HEK293 (cell line): ENCODE data around the gene SNRNP70.

Source experiments
- CTCF ChIA-PET: fragments of 350-600 bp; formaldehyde crosslinking; extraction: SDS; loops from one replicate; lab custom pipeline; 2021; ENCODE audit warnings: antibody characterized with exemption; lab: Yijun Ruan, JAX
- POLR2A ChIA-PET: fragments of 300-600 bp; formaldehyde crosslinking; extraction: SDS; loops from one replicate; lab custom pipeline; 2020; ENCODE audit warnings: antibody characterized with exemption, inconsistent platforms; lab: Yijun Ruan, JAX
- H3K27ac ChIP-seq: fragments of 200-500 bp; sonication (Bioruptor generic); 2 replicates; pipeline ENCODE4 v1.5.1; 2014; ENCODE audit warnings: low read depth, low read length, control low read depth, inconsistent platforms; ENCODE audit errors: extremely low read depth
- H3K36me3 ChIP-seq, 2 experiments: fragments of 200-500 bp in 1 of 2; sonication (Bioruptor generic) in 1 of 2; 1 replicate in 1 of 2; 2 replicates in 1 of 2; pipeline ENCODE4 v1.5.1; 2014 to 2017; ENCODE audit warnings: inconsistent platforms in 2 of 2, low read length in 2 of 2; ENCODE audit not compliant: control insufficient read depth in 2 of 2, insufficient read depth in 1 of 2
- H3K4me1 ChIP-seq: fragments of 200-500 bp; sonication (Bioruptor generic); 2 replicates; pipeline ENCODE4 v1.5.1; 2014; ENCODE audit warnings: mild to moderate bottlenecking, low read length, inconsistent platforms; ENCODE audit not compliant: control insufficient read depth, insufficient read depth
- H3K4me3 ChIP-seq: 2 replicates; pipeline ENCODE4 v1.5.1; 2011; ENCODE audit warnings: low read depth, mild to moderate bottlenecking, control low read depth, low read length, moderate library complexity
- H3K9me3 ChIP-seq: fragments of 200-500 bp; sonication (Bioruptor generic); 2 replicates; pipeline ENCODE4 v1.5.1; 2014; ENCODE audit warnings: low read depth, low read length, inconsistent platforms; ENCODE audit not compliant: control insufficient read depth, insufficient read depth
- ATF2 ChIP-seq: fragments of 450-650 bp; formaldehyde crosslinking; IDR thresholded peaks from 2 replicates; pipeline ENCODE4 v1.5.1; 2016; ENCODE audit warnings: missing biosample characterization, missing genetic modification characterization, low read depth
- BCL11A ChIP-seq: fragments of 450-650 bp; formaldehyde crosslinking; IDR thresholded peaks from 2 replicates; pipeline ENCODE4 v1.5.1; 2016; ENCODE audit warnings: low read depth, missing biosample characterization, missing genetic modification characterization
- BCL11B ChIP-seq: fragments of 450-650 bp; formaldehyde crosslinking; IDR thresholded peaks from 2 replicates; pipeline ENCODE4 v1.5.1; 2016; ENCODE audit warnings: low read depth, missing biosample characterization, missing genetic modification characterization
- GLIS1 ChIP-seq: fragments of 450-650 bp; formaldehyde crosslinking; IDR thresholded peaks from 2 replicates; pipeline ENCODE4 v1.5.1; 2016; ENCODE audit warnings: missing biosample characterization, missing genetic modification characterization
- IKZF3 ChIP-seq: fragments of 450-650 bp; IDR thresholded peaks from 2 replicates; pipeline ENCODE4 v1.5.0; 2018; ENCODE audit warnings: missing biosample characterization, mild to moderate bottlenecking, missing genetic modification characterization, moderate library complexity
- PRDM1 ChIP-seq: fragments of 450-650 bp; formaldehyde crosslinking; IDR thresholded peaks from 2 replicates; pipeline ENCODE4; 2016; ENCODE audit warnings: missing biosample characterization, missing genetic modification characterization
- SP2 ChIP-seq: fragments of 450-650 bp; formaldehyde crosslinking; IDR thresholded peaks from 2 replicates; pipeline ENCODE4 v1.5.1; 2016; ENCODE audit warnings: missing biosample characterization, missing genetic modification characterization
- SP7 ChIP-seq: fragments of 450-650 bp; formaldehyde crosslinking; IDR thresholded peaks from 2 replicates; pipeline ENCODE4 v1.5.1; 2016; ENCODE audit warnings: missing biosample characterization, missing genetic modification characterization
- TCF7L2 ChIP-seq: IDR thresholded peaks from 2 replicates; pipeline ENCODE4 v1.6.1; 2011; ENCODE audit warnings: low read depth, mild to moderate bottlenecking, inconsistent platforms, low read length, moderate library complexity, borderline replicate concordance
- ZBTB20 ChIP-seq: fragments of 450-650 bp; formaldehyde crosslinking; IDR thresholded peaks from 2 replicates; pipeline ENCODE4 v1.5.1; 2016; ENCODE audit warnings: missing biosample characterization, missing genetic modification characterization
- ZBTB26 ChIP-seq: fragments of 450-650 bp; formaldehyde crosslinking; optimal IDR thresholded peaks from 2 replicates; pipeline ENCODE3; 2016; ENCODE audit warnings: missing biosample characterization, mild to moderate bottlenecking, missing genetic modification characterization
- ZFP69B ChIP-seq: fragments of 450-650 bp; formaldehyde crosslinking; IDR thresholded peaks from 2 replicates; pipeline ENCODE4 v1.5.1; 2016; ENCODE audit warnings: missing biosample characterization, missing genetic modification characterization
- ZNF133 ChIP-seq: fragments of 450-650 bp; formaldehyde crosslinking; IDR thresholded peaks from 2 replicates; pipeline ENCODE4 v1.5.1; 2016; ENCODE audit warnings: missing biosample characterization, missing genetic modification characterization
- ZNF23 ChIP-seq: fragments of 450-650 bp; formaldehyde crosslinking; IDR thresholded peaks from 2 replicates; pipeline ENCODE4 v1.5.1; 2016; ENCODE audit warnings: missing biosample characterization, missing genetic modification characterization, borderline replicate concordance
- ZNF366 ChIP-seq: fragments of 450-650 bp; formaldehyde crosslinking; conservative IDR thresholded peaks from 2 replicates; pipeline ENCODE4 v1.5.1; 2016; ENCODE audit warnings: missing biosample characterization, missing genetic modification characterization
- ZNF510 ChIP-seq: fragments of 450-650 bp; formaldehyde crosslinking; IDR thresholded peaks from 2 replicates; pipeline ENCODE4 v1.5.1; 2018; ENCODE audit warnings: mild to moderate bottlenecking, missing genetic modification characterization, missing biosample characterization; ENCODE audit not compliant: insufficient replicate concordance
- ZNF677 ChIP-seq: fragments of 450-650 bp; IDR thresholded peaks from 2 replicates; pipeline ENCODE4 v1.5.0; 2018; ENCODE audit warnings: missing biosample characterization, mild to moderate bottlenecking, missing genetic modification characterization, moderate library complexity
- ZNF692 ChIP-seq: fragments of 450-650 bp; formaldehyde crosslinking; IDR thresholded peaks from 2 replicates; pipeline ENCODE4 v1.5.1; 2016; ENCODE audit warnings: missing biosample characterization, missing genetic modification characterization
- ZNF791 ChIP-seq: fragments of 450-650 bp; formaldehyde crosslinking; IDR thresholded peaks from 2 replicates; pipeline ENCODE4 v1.5.1; 2016; ENCODE audit warnings: missing biosample characterization, missing genetic modification characterization
- ZNF830 ChIP-seq: fragments of 450-650 bp; IDR thresholded peaks from 2 replicates; pipeline ENCODE4 v1.5.0; 2018; ENCODE audit warnings: missing biosample characterization, missing genetic modification characterization, low read depth, mild to moderate bottlenecking, moderate library complexity
- ZSCAN4 ChIP-seq: fragments of 450-650 bp; formaldehyde crosslinking; IDR thresholded peaks from 2 replicates; pipeline ENCODE4 v1.5.1; 2017; ENCODE audit warnings: missing biosample characterization, missing genetic modification characterization

SNRNP70 gene

GRCh38 chr19:49107625-49108459, 22.6 kb downstream of the SNRNP70 start:
- no peak for TF ChIP-seq BCL11A (tag by site-specific recombination)
- 0 out of 2 replicates have a peak, but pooled peaks have one; percentile 17 for TF ChIP-seq BCL11B
- peak; percentile 42; the same call in 1 of the 2 replicates for TF ChIP-seq IKZF3 (tag by site-specific recombination)
- Histone ChIP-seq H3K36me3 (peaks cover 49 to 69% of the 10 kb centered on the region in 2 experiments), H3K4me3 (no peak overlapping the region), H3K4me1 (no peaks in the 10 kb centered on the region), H3K9me3 (no peaks in the 10 kb centered on the region), H3K27ac (no peak overlapping the region)
- ChIA-PET CTCF (interaction anchor here (0.6 to 7.9 kb wide), 4 partner anchors 11 to 105 kb away, joined by 3 to 104 read pairs (median 4); no protein-coding TSS in a partner anchor), POLR2A (interaction anchor here (0.6 kb wide), 1 partner anchor 20 kb away, joined by 9 read pairs; no protein-coding TSS in a partner anchor)

DNA sequence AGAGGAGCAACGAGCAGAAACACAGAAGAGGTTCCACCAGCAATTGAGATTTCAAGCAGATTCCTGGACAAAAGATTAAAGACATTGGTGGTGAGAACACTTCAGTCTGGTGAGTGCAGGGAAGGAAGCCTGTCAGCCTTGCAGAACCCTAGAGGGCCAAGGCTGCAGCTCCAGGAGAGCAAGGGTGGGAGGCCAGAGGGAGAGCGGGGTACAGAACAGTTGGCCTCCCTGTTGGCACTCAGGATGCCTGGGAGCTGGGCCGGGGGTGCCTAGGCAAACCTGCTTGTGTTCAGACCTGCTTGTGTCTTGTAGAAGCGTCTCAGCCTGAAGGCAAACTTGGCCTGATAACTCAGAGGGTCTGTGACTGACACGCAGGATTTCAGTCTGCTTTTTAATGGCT, 23.8 kb downstream of the SNRNP70 start:
- Histone ChIP-seq H3K27ac (no peak overlapping the region), H3K4me3 (no peak overlapping the region), H3K36me3 (peaks cover 43 to 58% of the 10 kb centered on the region in 2 experiments), H3K9me3 (no peaks in the 10 kb centered on the region), H3K4me1 (peaks cover 7% of the 10 kb centered on the region)
- CTCF ChIA-PET = interaction anchor here (0.5 to 7.9 kb wide), 6 partner anchors 8 to 343 kb away, joined by 3 to 104 read pairs (median 4); no protein-coding TSS in a partner anchor
- no peak for TF ChIP-seq SP2 (tag by site-specific recombination)
- 0 out of 2 replicates have a peak, but pooled peaks have one; percentile 38 for TF ChIP-seq ZNF692 (tag by site-specific recombination)
- 0 out of 2 replicates have a peak, but pooled peaks have one; percentile 1 for TF ChIP-seq ZFP69B (tag by site-specific recombination)
- 0 out of 2 replicates have a peak, but pooled peaks have one; percentile 24 for TF ChIP-seq ZBTB20 (tag by site-specific recombination)
- TF ChIP-seq ATF2 (tag by site-specific recombination) = no peak
- 0 out of 2 replicates have a peak, but pooled peaks have one; percentile 27 for TF ChIP-seq GLIS1
- POLR2A ChIA-PET = interaction anchor here (0.5 to 1.7 kb wide), 2 partner anchors 13 to 19 kb away, joined by 3 to 8 read pairs; no protein-coding TSS in a partner anchor

GRCh38 chr19:49109569-49110233, 24.4 kb downstream of the SNRNP70 start:
- H3K9me3 ChIP-seq = no peaks in the 10 kb centered on the region
- ChIA-PET POLR2A (interaction anchor here (1.7 kb wide), 1 partner anchor 18 kb away, joined by 8 read pairs; no protein-coding TSS in a partner anchor), CTCF (interaction anchor here (0.6 to 7.9 kb wide), 7 partner anchors 12 to 89 kb away, joined by 3 to 104 read pairs (median 3); no protein-coding TSS in a partner anchor)
- peaks cover 7% of the 10 kb centered on the region for H3K4me1 ChIP-seq
- H3K36me3 ChIP-seq = peaks cover 37 to 52% of the 10 kb centered on the region in 2 experiments
- no peak overlapping the region for H3K4me3 ChIP-seq
- H3K27ac ChIP-seq = no peak overlapping the region
- TF ChIP-seq ZNF23 (tag by site-specific recombination) (no peak), ZNF366 (no peak), SP7 (tag by site-specific recombination) (no peak), ZNF133 (tag by site-specific recombination) (no peak), ZNF791 (no peak), ZNF510 (no peak), ZSCAN4 (no peak), TCF7L2 (no peak), ZBTB26 (tag by site-specific recombination) (no peak), ZNF830 (no peak), ZNF677 (no peak), PRDM1 (tag by site-specific recombination) (no peak)
